K562 (cell line): Measurements from ENCODE around the gene VPS11. TPM values are rescaled to one million over a fixed set of nuclear protein-coding genes. Genes with fewer than 3 reads are reported as not detected.

Source experiments
- KAT8 ChIP-seq: fragments of 450-650 bp; IDR thresholded peaks from 2 replicates; pipeline ENCODE4 v1.6.1; 2016; ENCODE audit warnings: low read depth, mild to moderate bottlenecking
- MXI1 ChIP-seq: IDR thresholded peaks from 2 replicates; pipeline ENCODE4 v1.6.1; 2011; ENCODE audit warnings: low read depth, mild to moderate bottlenecking, improper control_type of control experiment, low read length
- RAD21 ChIP-seq, 2 experiments: fragments of 250-450 bp in 1 of 2; fragments of 450-650 bp in 1 of 2; sonication (Bioruptor Pico) in 1 of 2; formaldehyde crosslinking in 1 of 2; IDR thresholded peaks in 1 of 2; conservative IDR thresholded peaks in 1 of 2; 2 replicates each; pipeline versions ENCODE4 v1.4.0 to v1.8.0; 2020 to 2022; ENCODE audit warnings: mild to moderate bottlenecking in 2 of 2, moderate library complexity in 1 of 2
- SAP30 ChIP-seq: fragments of 200-600 bp; sonication (generic); IDR thresholded peaks from 2 replicates; pipeline ENCODE4 v1.6.1; 2012; ENCODE audit warnings: borderline replicate concordance, low read depth, mild to moderate bottlenecking, moderate library complexity, low read length, control low read depth, inconsistent platforms; ENCODE audit not compliant: insufficient read depth, poor library complexity, severe bottlenecking
- ZBTB40 ChIP-seq, 2 experiments: fragments of 450-650 bp in 1 of 2; sonication (generic) in 1 of 2; formaldehyde crosslinking in 1 of 2; IDR thresholded peaks; 2 replicates each; pipeline versions ENCODE4 v1.7.1 to v1.9.0; 2016 to 2022; ENCODE audit warnings: inconsistent platforms in 1 of 2, mild to moderate bottlenecking in 1 of 2, missing genetic modification reagents in 1 of 2
- ZNF354B ChIP-seq: fragments of 250-450 bp; sonication (Bioruptor Pico); IDR thresholded peaks from 2 replicates; pipeline ENCODE4 v1.4.0; 2020
- ZNF79 ChIP-seq: fragments of 250-450 bp; sonication (Bioruptor Pico); IDR thresholded peaks from 2 replicates; pipeline ENCODE4 v1.4.0; 2020; ENCODE audit warnings: low read depth, mild to moderate bottlenecking, moderate library complexity
- polyA plus RNA-seq, 8 experiments: library from polyadenylated mRNA; depleted of rRNA in 4 of 8; stranded (reverse) in 5 of 8; unstranded in 3 of 8; fragments of >200 nt; fragmentation: Nextera tagmentation in 2 of 8; fragmentation: Illumina TruSeq in 1 of 8; extraction: Ambion mirVana in 2 of 8; extraction: Trizol in 1 of 8; gene quantifications; 2 replicates each; pipeline versions ENCODE4 v1.2.1 to v1.2.3, GENCODE V29; 2011 to 2014; ENCODE audit warnings: inconsistent platforms in 1 of 8, missing spikeins in 1 of 8
- total RNA-seq, 7 experiments: library from RNA; depleted of rRNA in 6 of 7; stranded (reverse); fragments of >200 nt in 6 of 7; fragmentation: Illumina TruSeq in 2 of 7; extraction: Trizol in 2 of 7; gene quantifications; 2 replicates each; pipeline versions ENCODE4 v1.2.1 to v1.2.3, GENCODE V29; 2011 to 2021; ENCODE audit warnings: low replicate concordance in 1 of 7
- TF ChIP-seq, protein P1 (sequence below), 3 experiments: fragments of 200-800 bp in 1 of 3; fragments of 250-450 bp in 1 of 3; fragments of 450-650 bp in 1 of 3; sonication (Bioruptor Pico) in 1 of 3; sonication (Bioruptor generic) in 1 of 3; formaldehyde crosslinking in 1 of 3; IDR thresholded peaks; 2 replicates each; pipeline versions ENCODE4 v1.6.1 to v1.8.0; 2016 to 2022; ENCODE audit warnings: mild to moderate bottlenecking in 2 of 3, missing genetic modification characterization in 2 of 3, missing compliant biosample characterization in 1 of 3, moderate library complexity in 1 of 3
- TF ChIP-seq, protein P2 (sequence below): fragments of 450-650 bp; IDR thresholded peaks from 2 replicates; pipeline ENCODE4 v1.6.1; 2016; ENCODE audit warnings: borderline replicate concordance

The VPS11 gene
- total and polyA plus RNA-seq, 9 of the 15 experiments (the other 6 are each of a cell fraction or from before 2014, with no cell fraction given): 14.1 to 35.5 (median 27.5) TPM

- TF ChIP-seq, protein P1, sequence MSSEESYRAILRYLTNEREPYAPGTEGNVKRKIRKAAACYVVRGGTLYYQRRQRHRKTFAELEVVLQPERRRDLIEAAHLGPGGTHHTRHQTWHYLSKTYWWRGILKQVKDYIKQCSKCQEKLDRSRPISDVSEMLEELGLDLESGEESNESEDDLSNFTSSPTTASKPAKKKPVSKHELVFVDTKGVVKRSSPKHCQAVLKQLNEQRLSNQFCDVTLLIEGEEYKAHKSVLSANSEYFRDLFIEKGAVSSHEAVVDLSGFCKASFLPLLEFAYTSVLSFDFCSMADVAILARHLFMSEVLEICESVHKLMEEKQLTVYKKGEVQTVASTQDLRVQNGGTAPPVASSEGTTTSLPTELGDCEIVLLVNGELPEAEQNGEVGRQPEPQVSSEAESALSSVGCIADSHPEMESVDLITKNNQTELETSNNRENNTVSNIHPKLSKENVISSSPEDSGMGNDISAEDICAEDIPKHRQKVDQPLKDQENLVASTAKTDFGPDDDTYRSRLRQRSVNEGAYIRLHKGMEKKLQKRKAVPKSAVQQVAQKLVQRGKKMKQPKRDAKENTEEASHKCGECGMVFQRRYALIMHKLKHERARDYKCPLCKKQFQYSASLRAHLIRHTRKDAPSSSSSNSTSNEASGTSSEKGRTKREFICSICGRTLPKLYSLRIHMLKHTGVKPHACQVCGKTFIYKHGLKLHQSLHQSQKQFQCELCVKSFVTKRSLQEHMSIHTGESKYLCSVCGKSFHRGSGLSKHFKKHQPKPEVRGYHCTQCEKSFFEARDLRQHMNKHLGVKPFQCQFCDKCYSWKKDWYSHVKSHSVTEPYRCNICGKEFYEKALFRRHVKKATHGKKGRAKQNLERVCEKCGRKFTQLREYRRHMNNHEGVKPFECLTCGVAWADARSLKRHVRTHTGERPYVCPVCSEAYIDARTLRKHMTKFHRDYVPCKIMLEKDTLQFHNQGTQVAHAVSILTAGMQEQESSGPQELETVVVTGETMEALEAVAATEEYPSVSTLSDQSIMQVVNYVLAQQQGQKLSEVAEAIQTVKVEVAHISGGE (CRISPR knock-in tag; IDR thresholded peaks at IDR 0.05): peak in 2 of 3 experiments; percentile 52 to 89; a peak in 3 of 6 replicates
- TF ChIP-seq RAD21 (CRISPR knock-in tag; conservative IDR thresholded peaks at IDR 0.05 in 1 of 2, IDR thresholded peaks at IDR 0.05 in 1 of 2): 0 out of 4 replicates have a peak, but pooled peaks of 1 of the 2 experiments have one; percentile 6
- TF ChIP-seq KAT8: no peak
- peak; percentile 26; the same call in 1 of the 2 replicates for TF ChIP-seq MXI1
- peak; percentile 86 for TF ChIP-seq ZBTB40 (IDR thresholded peaks at IDR 0.05)
- no peak for TF ChIP-seq ZBTB40 (CRISPR knock-in tag; IDR thresholded peaks at IDR 0.05)
- TF ChIP-seq ZNF79 (CRISPR knock-in tag): no peak
- peak; percentile 87 for TF ChIP-seq SAP30
- no peak for TF ChIP-seq ZNF354B (CRISPR knock-in tag)
- TF ChIP-seq, protein P2, sequence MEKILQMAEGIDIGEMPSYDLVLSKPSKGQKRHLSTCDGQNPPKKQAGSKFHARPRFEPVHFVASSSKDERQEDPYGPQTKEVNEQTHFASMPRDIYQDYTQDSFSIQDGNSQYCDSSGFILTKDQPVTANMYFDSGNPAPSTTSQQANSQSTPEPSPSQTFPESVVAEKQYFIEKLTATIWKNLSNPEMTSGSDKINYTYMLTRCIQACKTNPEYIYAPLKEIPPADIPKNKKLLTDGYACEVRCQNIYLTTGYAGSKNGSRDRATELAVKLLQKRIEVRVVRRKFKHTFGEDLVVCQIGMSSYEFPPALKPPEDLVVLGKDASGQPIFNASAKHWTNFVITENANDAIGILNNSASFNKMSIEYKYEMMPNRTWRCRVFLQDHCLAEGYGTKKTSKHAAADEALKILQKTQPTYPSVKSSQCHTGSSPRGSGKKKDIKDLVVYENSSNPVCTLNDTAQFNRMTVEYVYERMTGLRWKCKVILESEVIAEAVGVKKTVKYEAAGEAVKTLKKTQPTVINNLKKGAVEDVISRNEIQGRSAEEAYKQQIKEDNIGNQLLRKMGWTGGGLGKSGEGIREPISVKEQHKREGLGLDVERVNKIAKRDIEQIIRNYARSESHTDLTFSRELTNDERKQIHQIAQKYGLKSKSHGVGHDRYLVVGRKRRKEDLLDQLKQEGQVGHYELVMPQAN: peak; percentile 57; the same call in 1 of the 2 replicates
Observed at GRCh38 chr11:119084663-119085436, 17.2 kb downstream of the VPS11 start, which contains the start of gene HMBS (continued).
